Measurements from ENCODE around the gene SLC8A1.

The SLC8A1 gene

GRCh38 chr2:40299781-40300180 lies 152.1 kb downstream of the SLC8A1 start:
- DNase-seq = no peak

GRCh38 chr2:40299173-40299572 lies 152.7 kb downstream of the SLC8A1 start:
- no peak for DNase-seq

DNA sequence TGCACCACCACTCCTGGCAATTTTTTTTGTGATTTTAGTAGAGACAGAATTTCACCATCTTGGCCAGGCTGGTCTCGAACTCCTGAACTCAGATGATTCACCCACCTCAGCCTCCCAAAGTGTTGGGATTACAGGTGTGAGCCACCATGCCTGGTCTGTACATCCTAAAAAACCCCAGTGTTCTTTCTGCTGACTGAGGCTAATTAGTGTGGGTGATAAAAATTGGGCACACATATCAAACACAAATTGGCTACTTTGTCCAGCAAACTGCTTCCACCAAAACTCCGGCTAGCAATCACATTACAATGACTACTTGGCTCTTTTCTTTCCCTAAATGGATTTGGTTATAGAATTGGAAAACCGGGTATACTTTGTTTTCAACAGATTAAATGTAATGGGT lies 153.9 kb downstream of the SLC8A1 start:
- DNase-seq = no peak

GRCh38 chr2:40292291-40292690 lies 159.6 kb downstream of the SLC8A1 start:
- no peak for DNase-seq

DNA sequence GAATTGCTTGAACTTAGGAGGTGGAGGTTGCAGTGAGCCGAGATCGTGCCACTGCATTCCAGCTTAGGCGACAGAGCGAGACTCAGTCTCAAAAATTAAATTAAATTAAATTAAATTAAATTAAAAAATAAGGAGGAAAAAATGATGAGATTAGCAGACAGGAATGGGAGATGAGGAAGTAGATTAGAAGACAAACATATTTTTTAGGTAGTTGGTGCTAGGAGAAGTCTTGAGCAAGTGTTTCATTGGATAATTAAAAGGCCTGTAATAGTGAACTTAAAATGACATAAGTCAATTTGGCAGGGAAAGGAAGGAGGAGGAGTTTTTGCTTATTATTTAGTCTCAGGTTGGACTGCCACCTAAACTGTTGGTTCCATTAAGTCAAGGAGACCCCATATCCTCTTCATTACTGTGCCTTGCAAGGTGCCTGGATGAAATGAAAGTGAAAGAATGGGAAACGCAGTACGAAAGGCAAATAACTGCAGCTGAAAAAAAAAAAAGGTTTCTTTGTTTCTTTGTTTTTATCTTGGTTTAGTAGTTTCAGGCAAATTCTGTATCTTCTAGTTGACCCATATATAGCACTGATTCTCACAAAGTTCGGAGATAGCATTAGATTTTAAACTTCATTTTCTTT lies 162.0 kb downstream of the SLC8A1 start:
- no peak for DNase-seq

DNA sequence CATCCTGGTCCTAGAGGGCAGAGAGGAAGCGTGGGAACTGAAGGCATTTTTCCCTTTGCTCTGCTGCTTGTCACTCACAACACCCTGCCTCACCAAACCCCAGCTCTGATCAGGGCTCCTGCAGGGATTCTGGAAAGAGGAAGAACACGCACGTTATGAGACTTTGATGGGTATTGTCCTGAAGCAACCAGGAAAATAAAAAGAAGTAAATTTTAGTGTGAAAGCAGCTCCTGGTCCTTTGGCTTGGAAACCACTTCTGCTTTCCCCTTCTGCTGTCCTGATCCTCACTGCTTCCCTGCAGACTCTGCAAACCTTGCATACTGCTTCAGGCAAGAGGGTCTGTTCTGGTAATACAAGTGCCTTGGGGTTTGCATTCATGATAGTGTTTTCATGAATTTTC lies 164.1 kb downstream of the SLC8A1 start:
- no peak for DNase-seq

DNA sequence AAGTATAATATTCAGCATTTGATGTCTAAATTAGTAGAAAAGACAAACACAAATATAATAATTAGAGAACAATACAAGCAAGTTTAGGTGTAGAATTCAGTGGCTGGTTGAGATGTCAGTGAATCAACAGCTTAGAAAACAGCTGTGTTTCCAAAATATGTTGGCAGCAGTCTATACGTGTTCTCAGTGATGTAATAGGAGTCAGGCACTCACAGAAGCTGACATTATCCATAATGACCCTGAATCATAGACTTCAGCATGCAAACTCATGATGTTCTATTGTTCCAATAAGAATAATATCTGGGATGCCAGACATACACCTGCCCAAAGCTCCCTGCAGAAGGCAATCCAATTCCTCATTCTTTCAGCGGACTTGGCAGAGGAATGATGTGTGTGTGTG lies 164.7 kb downstream of the SLC8A1 start:
- no peak for DNase-seq

GRCh38 chr2:40286721-40287120 lies 165.2 kb downstream of the SLC8A1 start:
- no peak for DNase-seq

DNA sequence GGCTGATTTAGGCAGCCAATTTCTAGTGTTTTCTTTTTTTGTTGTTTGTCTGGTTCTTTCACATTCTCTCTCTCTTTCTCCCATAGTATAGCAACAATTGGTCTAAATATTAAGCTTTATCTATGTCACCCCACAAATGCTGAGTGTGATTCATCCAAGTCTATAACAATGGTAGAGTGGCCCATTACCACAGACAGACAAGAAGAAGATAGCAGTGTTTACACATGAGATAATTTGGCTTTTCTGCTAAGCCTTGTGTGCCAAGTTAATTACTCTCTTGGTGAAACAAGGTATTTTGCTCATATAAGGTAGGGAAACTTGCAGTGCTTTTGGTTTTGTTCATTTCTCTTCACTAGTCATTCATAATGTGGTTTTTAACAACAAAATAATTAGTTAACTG lies 166.5 kb downstream of the SLC8A1 start:
- DNase-seq = no peak

DNA sequence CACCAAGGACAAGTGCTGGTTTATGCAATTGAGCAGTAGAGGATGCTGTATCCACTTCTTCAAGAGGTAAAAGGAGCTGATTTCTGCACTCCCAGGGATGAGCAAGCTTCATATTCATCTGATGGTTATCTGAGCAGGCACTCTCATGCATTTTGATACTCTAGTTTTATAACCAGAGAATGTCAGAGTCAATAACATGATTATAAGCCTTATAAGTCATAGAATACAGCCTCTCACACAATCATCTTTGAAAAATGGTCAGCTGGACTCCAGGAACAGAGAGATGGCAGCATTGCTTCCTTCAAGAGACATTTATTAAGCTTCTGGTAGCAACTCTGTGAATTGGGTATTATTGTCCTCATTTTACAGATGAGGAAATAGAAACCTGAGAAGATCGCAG lies 167.1 kb downstream of the SLC8A1 start:
- no peak for DNase-seq

GRCh38 chr2:40283111-40283909 lies 168.6 kb downstream of the SLC8A1 start:
- DNase-seq = no peak

- no peak for DNase-seq
Measured at GRCh38 chr2:40282428-40282827, 169.5 kb downstream of the SLC8A1 start.

DNA sequence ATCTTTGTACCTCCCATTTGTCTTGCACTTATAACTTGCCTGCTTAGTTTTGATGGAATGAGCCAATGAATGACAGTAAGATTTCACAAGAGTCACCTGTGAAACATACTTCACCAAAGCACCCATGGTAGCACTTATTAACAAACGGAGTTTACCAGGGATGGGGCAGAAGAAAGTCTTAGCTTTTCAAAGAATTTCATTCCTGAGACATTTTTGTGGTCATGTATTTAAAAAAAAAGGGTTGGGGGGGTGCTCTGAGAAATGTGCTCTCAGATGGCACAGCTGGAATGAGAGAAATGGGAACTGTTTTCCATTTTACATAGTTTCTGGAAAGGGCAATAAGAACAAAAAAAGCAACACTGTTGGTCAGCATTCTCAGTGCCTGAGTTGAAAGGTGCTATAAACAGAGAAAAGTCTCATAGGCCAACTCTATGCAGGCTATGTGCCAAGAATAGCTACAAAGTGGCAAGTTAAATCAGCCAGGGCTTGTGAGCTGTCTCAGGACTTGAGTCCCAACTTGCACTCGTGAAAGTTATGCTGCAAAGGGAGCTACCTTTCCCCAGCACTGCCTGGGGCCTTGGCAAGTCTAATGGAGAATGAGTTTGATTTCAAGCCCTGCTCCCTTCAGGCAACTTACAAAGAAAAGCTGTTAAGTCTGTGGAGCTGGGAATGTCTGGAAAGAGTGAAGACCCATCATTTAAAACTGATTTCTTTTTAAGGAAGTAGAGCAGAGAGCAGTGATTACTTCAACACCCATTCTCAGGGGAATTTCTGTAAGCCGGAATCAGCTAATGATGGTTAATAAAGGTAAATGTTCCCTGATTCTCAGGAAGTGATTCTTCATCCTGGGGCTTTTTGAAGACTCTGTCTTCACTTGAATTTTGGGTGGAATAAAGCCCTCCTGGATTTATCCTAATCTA lies 170.6 kb downstream of the SLC8A1 start:
- no peak for DNase-seq

DNA sequence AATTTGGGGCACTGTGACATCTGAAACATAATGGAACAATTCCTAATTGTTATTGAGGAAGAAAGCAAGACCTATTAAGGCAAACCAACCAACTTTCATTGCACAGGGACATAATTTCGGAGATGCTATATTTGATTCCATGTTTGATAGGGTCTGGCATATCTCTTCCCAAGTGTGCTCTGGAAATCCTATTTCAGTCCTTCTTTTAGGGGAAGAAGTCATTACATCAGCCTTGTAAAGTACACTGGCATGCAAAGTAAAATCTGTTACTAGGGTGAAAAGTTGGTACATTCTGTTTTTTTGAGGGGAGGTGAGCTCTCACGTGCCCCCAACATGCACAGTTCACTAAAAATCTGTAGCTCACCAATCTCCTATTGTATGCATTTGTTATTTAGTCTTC lies 172.4 kb downstream of the SLC8A1 start:
- no peak for DNase-seq

- no peak for DNase-seq
Measured at GRCh38 chr2:40279001-40279400, 172.9 kb downstream of the SLC8A1 start.

GRCh38 chr2:40276076-40276475 lies 175.8 kb downstream of the SLC8A1 start:
- DNase-seq = no peak

DNA sequence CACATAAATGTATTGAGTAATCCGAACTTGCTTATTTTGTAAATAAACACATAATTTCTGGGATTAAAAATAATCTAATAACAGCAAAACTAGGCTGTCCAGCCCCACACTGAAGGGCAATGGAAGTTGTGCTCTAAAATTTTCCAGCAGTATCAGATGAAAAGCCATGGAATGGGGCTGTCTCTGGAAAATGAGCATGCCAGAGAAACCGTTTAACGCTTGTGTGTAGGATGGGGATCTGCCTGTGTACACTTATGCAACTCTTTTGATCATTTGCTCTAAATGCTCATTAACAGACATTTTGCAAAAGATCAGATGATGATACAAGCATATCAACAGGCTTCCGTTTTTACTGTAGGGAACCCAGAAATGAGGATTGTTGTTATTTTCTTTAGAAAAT lies 177.6 kb downstream of the SLC8A1 start:
- no peak for DNase-seq

DNA sequence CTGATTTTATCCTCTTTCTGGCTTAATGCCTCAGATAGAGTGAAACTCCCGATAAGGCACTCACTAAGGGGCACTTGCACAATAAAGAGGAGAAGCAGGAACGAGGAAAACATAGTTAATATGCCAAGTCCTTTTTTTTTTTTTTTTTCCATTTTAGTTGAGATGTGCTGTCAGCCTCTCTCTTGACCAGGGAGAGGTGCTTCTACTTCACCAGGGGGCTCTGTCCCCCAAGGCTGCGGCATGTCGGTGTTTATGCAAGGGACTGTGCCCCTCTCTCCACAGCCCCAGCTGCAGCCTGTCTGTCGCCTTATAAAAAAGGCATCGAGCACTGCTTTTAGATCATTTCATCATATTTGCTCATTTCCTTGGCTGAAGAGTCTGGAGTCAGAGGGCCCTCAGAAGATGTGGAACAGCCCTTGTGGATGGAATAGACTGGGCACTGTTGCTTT lies 178.1 kb downstream of the SLC8A1 start:
- no peak for DNase-seq

GRCh38 chr2:40271094-40271493 lies 180.8 kb downstream of the SLC8A1 start:
- no peak for DNase-seq

DNA sequence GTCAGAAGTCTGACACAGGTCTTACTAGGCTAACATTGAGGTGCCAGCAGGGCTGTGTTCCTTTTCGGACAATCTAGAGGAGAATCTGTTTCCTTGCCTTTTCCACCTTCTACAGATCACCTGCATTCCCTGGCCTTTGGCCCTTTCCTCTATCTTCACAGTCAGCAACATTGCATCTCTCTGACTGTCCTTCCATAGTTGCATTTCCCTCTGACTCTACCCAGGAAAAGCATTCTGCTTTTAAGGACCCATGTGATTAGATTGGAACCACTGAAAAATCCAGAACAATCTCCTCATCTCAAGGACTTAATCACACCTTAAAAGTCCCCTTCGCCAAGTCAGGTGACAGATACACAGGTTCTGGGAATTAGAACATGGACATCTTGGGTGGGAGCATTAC lies 181.5 kb downstream of the SLC8A1 start:
- no peak for DNase-seq

DNA sequence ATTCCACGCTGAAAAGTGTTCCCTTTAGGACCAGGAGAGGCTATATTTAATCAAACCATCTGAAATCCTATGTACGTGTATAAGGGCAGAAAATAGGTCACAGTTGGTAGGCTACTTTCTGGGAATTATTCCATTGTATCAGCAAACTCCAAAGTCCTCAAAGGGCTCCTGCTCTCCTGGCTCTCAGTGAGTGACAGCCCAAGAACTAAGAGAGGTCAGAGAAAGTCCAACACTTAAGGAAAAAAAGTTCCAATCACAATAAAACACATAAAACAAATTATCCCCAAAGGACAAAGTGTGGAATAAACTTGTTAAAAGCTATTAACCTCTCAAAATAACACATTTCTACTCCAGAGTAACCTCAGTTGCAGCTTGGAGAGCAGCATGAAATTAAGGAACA lies 183.3 kb downstream of the SLC8A1 start:
- no peak for DNase-seq

GRCh38 chr2:40266201-40266600 lies 185.7 kb downstream of the SLC8A1 start:
- DNase-seq = no peak

DNA sequence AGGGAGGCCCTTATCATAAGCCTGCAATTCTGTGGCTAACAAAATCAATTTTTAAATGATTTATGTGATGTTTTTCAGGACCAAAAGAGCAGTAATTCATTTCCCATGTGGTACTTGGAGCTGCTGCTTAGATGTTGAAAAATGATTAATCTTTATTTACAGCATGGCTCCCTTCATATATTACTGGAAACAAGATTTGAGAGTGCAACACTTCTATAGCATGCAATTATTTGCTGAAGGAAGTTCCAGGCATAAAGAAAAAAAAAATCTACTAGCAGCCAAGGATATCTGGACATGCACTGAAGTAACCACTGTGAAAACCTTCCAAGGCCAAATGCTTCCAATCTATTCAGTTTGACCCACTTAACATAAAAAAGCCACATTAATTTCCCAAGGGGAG lies 186.3 kb downstream of the SLC8A1 start:
- DNase-seq = no peak

- DNase-seq = no peak
Measured at GRCh38 chr2:40261042-40261441, 190.8 kb downstream of the SLC8A1 start.

Measured in SHP77 (cell line).